H1 (cell line): ENCODE measurements around the gene F11R.
A peak's percentile ranks its signal among the peaks of the same experiment; 100 is the strongest.

Experiments used
- CREB1 ChIP-seq: IDR thresholded peaks from 2 replicates; pipeline ENCODE4 v1.6.1; 2012; ENCODE audit warnings: inconsistent platforms
- EP300 ChIP-seq, 2 experiments: IDR thresholded peaks; 1 replicate in 1 of 2; 2 replicates in 1 of 2; pipeline ENCODE4 v1.6.1; 2011 to 2012; ENCODE audit warnings: low read depth in 2 of 2, low read length in 2 of 2, mild to moderate bottlenecking in 2 of 2, borderline replicate concordance in 1 of 2, inconsistent platforms in 1 of 2, moderate library complexity in 1 of 2
- EZH2 ChIP-seq: fragments of 200-600 bp; sonication (generic); IDR thresholded peaks from 2 replicates; pipeline ENCODE4 v1.7.1; 2012; ENCODE audit warnings: low read depth, mild to moderate bottlenecking, moderate library complexity, low read length, inconsistent platforms; ENCODE audit not compliant: severe bottlenecking
- POLR2A ChIP-seq, 2 experiments: IDR thresholded peaks; 1 replicate in 1 of 2; 2 replicates in 1 of 2; pipeline ENCODE4 v1.6.1; 2011; ENCODE audit warnings: low read depth in 2 of 2, low read length in 2 of 2, mild to moderate bottlenecking in 2 of 2; ENCODE audit errors: control extremely low read depth in 1 of 2
- USF2 ChIP-seq: IDR thresholded peaks from 2 replicates; pipeline ENCODE4 v1.6.1; 2011; ENCODE audit warnings: low read length, improper control_type of control experiment

GRCh38 chr1:161020509-161021164, at the start of gene F11R:
- TF ChIP-seq CREB1 (no peak; the same call in 1 of the 2 replicates), EP300 (IDR thresholded peaks at IDR 0.05; ENCODE audit: borderline replicate concordance in 1 of 2, low read depth in 2 of 2, low read length in 2 of 2) (no peak), EZH2 (no peak), USF2 (no peak), POLR2A (IDR thresholded peaks at IDR 0.05; ENCODE audit: control extremely low read depth in 1 of 2, low read depth in 2 of 2, low read length in 2 of 2) (peak; percentile 58 to 95)
